Fibroblast of lung (primary cell): ENCODE data around the gene GPR176. TPM values are rescaled to one million over a fixed set of nuclear protein-coding genes. Genes with fewer than 3 reads are reported as not detected.
"Not testable (repeated sequence)": the region's sequence is repeated elsewhere in the genome, so short reads cannot be mapped to it uniquely, and the experiment has no call there.

ENCODE experiments used
- DNase-seq, 2 donors: peaks; one replicate each; pipeline versions ENCODE4 v3.0.0 to v3.0.0-alpha.2; 2010; ENCODE audit warnings: low read depth in 2 of 2
- H2AFZ ChIP-seq: 2 replicates; pipeline ENCODE4 v1.5.1; 2012; ENCODE audit warnings: low read length, control low read depth, inconsistent platforms
- H3K27ac ChIP-seq: 2 replicates; pipeline ENCODE4 v1.5.1; 2011; ENCODE audit warnings: low read length, control low read depth; ENCODE audit not compliant: insufficient read depth
- H3K27me3 ChIP-seq: 2 replicates; pipeline ENCODE4 v1.5.1; 2011; ENCODE audit warnings: mild to moderate bottlenecking, low read length; ENCODE audit not compliant: control insufficient read depth, insufficient read depth
- H3K36me3 ChIP-seq: 2 replicates; pipeline ENCODE4 v1.5.1; 2011; ENCODE audit warnings: low read length; ENCODE audit not compliant: control insufficient read depth, insufficient read depth
- H3K4me1 ChIP-seq: 2 replicates; pipeline ENCODE4 v1.5.1; 2011; ENCODE audit warnings: low read length; ENCODE audit not compliant: control insufficient read depth, insufficient read depth; ENCODE audit errors: extremely low read depth
- H3K4me2 ChIP-seq: 2 replicates; pipeline ENCODE4 v1.5.1; 2011; ENCODE audit warnings: low read length, control low read depth; ENCODE audit not compliant: insufficient read depth; ENCODE audit errors: extremely low read depth
- H3K4me3 ChIP-seq, 4 experiments: fragments of 200-600 bp in 1 of 4; sonication (generic) in 1 of 4; replicated peaks in 1 of 4; 2 replicates each; pipeline ENCODE4 v1.5.1; 2011 to 2016; ENCODE audit warnings: low read length in 4 of 4, low read depth in 3 of 4, mild to moderate bottlenecking in 3 of 4, control low read depth in 2 of 4, inconsistent platforms in 1 of 4, mixed read lengths in 1 of 4; ENCODE audit not compliant: insufficient read depth in 1 of 4; ENCODE audit errors: control extremely low read depth in 1 of 4
- H3K79me2 ChIP-seq: 2 replicates; pipeline ENCODE4 v1.5.1; 2012; ENCODE audit warnings: mild to moderate bottlenecking, low read length, inconsistent platforms; ENCODE audit not compliant: control insufficient read depth, insufficient read depth
- H3K9ac ChIP-seq: 2 replicates; pipeline ENCODE4 v1.5.1; 2011; ENCODE audit warnings: mild to moderate bottlenecking, low read length, control low read depth; ENCODE audit not compliant: insufficient read depth
- H3K9me3 ChIP-seq: 2 replicates; pipeline ENCODE4 v1.5.1; 2012; ENCODE audit warnings: low read depth, low read length; ENCODE audit not compliant: control insufficient read depth, insufficient read depth
- H4K20me1 ChIP-seq: 2 replicates; pipeline ENCODE4 v1.5.1; 2011; ENCODE audit warnings: low read length; ENCODE audit not compliant: control insufficient read depth, insufficient read depth; ENCODE audit errors: extremely low read depth
- EZH2 ChIP-seq: IDR thresholded peaks from 2 replicates; pipeline ENCODE4 v1.5.1; 2012; ENCODE audit warnings: low read length, control low read depth, mild to moderate bottlenecking; ENCODE audit errors: missing control alignments
- polyA plus RNA-seq, 2 donors: library from polyadenylated mRNA; depleted of rRNA in 1 of 2; stranded (reverse) in 1 of 2; unstranded in 1 of 2; fragments of >200 nt; gene quantifications; 2 replicates each; pipeline ENCODE4 v1.2.1, GENCODE V29; 2011 to 2012; ENCODE audit warnings: missing spikeins in 1 of 2
- total RNA-seq: library from RNA; depleted of rRNA; stranded (reverse); fragments of >200 nt; gene quantifications from 2 replicates; pipeline ENCODE4 v1.2.1, GENCODE V29; 2014
- TF ChIP-seq, protein P1 (sequence below), 2 donors: IDR thresholded peaks in 1 of 2; conservative IDR thresholded peaks in 1 of 2; 1 replicate in 1 of 2; 2 replicates in 1 of 2; pipeline ENCODE4 v1.5.1; 2011 to 2012; ENCODE audit warnings: low read length in 2 of 2, control low read depth in 1 of 2, inconsistent platforms in 1 of 2, low read depth in 1 of 2, mild to moderate bottlenecking in 1 of 2

Gene GPR176
- total and polyA plus RNA-seq, 2 donors (not counting 1 experiment from before 2014, with no cell fraction given): 124 to 179 TPM

- peaks cover 69% of the 10 kb centered on the region for H3K79me2 ChIP-seq
- peaks cover 2% of the 10 kb centered on the region for H3K4me1 ChIP-seq
- H3K27ac ChIP-seq: no peak overlapping the region
- no peak overlapping the region for H3K9ac ChIP-seq
- TF ChIP-seq EZH2: no peak
- TF ChIP-seq, protein P1, sequence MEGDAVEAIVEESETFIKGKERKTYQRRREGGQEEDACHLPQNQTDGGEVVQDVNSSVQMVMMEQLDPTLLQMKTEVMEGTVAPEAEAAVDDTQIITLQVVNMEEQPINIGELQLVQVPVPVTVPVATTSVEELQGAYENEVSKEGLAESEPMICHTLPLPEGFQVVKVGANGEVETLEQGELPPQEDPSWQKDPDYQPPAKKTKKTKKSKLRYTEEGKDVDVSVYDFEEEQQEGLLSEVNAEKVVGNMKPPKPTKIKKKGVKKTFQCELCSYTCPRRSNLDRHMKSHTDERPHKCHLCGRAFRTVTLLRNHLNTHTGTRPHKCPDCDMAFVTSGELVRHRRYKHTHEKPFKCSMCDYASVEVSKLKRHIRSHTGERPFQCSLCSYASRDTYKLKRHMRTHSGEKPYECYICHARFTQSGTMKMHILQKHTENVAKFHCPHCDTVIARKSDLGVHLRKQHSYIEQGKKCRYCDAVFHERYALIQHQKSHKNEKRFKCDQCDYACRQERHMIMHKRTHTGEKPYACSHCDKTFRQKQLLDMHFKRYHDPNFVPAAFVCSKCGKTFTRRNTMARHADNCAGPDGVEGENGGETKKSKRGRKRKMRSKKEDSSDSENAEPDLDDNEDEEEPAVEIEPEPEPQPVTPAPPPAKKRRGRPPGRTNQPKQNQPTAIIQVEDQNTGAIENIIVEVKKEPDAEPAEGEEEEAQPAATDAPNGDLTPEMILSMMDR (conservative IDR thresholded peaks at IDR 0.05 in 1 of 2, IDR thresholded peaks at IDR 0.05 in 1 of 2; ENCODE audit: low read depth in 1 of 2, low read length in 2 of 2): no peak
- peaks cover 2% of the 10 kb centered on the region for H4K20me1 ChIP-seq
- no peaks in the 10 kb centered on the region for H3K9me3 ChIP-seq
- H2AFZ ChIP-seq: no peak overlapping the region
- no peak overlapping the region for H3K4me3 ChIP-seq
- no peak overlapping the region for H3K4me2 ChIP-seq
- no peaks in the 10 kb centered on the region for H3K36me3 ChIP-seq
- no peak for DNase-seq
- no peaks in the 10 kb centered on the region for H3K27me3 ChIP-seq
Measured at GRCh38 chr15:39819533-39819932, 100.5 kb downstream of the GPR176 start.

DNA sequence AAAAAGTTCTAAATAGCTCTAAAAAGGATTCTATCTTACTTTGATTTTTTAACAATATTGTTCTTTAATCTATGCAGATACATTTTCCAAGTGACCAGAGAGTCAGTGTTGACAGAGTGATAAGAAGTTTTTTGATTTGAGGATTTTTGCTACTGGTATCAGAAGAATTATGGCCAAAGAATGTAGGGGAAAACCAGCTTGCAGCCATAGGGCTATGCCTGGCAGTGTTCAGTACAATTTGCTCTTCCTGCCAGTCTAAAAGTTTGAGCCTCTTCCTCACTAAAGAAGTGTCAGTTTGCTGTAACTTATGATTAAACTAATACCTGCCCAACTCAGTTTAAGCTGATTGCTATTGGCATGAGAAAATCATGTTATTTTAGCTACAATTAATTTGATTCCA is 102.2 kb downstream of the GPR176 start:
- Histone ChIP-seq H3K9me3 (no peaks in the 10 kb centered on the region), H3K9ac (no peak overlapping the region), H3K27ac (no peak overlapping the region), H3K36me3 (no peaks in the 10 kb centered on the region), H3K4me1 (peaks cover 2% of the 10 kb centered on the region), H3K4me2 (no peak overlapping the region), H3K79me2 (peaks cover 53% of the 10 kb centered on the region), H3K27me3 (no peaks in the 10 kb centered on the region), H2AFZ (no peak overlapping the region), H3K4me3 (no peak overlapping the region), H4K20me1 (peaks cover 2% of the 10 kb centered on the region)
- TF ChIP-seq EZH2: no peak
- TF ChIP-seq, protein P1 (conservative IDR thresholded peaks at IDR 0.05 in 1 of 2, IDR thresholded peaks at IDR 0.05 in 1 of 2; ENCODE audit: low read depth in 1 of 2, low read length in 2 of 2): no peak
- no peak for DNase-seq

GRCh38 chr15:39814489-39814888 is 105.6 kb downstream of the GPR176 start:
- H3K79me2 ChIP-seq: peaks cover 45% of the 10 kb centered on the region
- no peak overlapping the region for H3K9ac ChIP-seq

DNA sequence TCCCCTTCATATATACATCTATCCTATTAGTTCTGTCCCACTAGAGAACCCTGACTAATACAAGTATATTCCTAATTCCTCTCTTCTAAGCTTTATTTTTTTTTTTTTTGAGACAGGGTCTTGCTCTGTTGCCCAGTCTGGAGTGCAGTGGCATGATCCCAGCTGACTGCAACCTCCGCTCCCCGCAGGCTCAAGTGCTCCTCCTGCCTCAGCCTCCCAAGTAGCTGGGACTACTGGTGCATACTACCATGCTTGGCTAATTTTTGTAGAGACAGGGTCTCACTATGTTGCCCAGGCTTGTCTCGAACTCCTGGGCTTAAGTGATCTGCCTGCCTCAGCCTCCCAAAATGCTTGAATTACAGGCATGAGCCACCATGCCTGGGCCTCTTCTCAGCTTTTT is 107.4 kb downstream of the GPR176 start:
- H3K27ac ChIP-seq, H3K36me3 ChIP-seq, H3K9me3 ChIP-seq, H2AFZ ChIP-seq, H3K4me1 ChIP-seq, H4K20me1 ChIP-seq, H3K27me3 ChIP-seq, H3K4me2 ChIP-seq, H3K4me3 ChIP-seq, H3K9ac ChIP-seq, DNase-seq: not testable (repeated sequence)
- H3K79me2 ChIP-seq: peaks cover 51% of the 10 kb centered on the region

More at GRCh38 chr15:39814489-39814888, 105.6 kb downstream of the GPR176 start:
- no peak overlapping the region for H3K27ac ChIP-seq
- H3K36me3 ChIP-seq: no peaks in the 10 kb centered on the region
- H3K27me3 ChIP-seq: no peaks in the 10 kb centered on the region
- H2AFZ ChIP-seq: no peak overlapping the region
- no peaks in the 10 kb centered on the region for H3K4me1 ChIP-seq
- no peak overlapping the region for H3K4me2 ChIP-seq
- DNase-seq: no peak
- no peaks in the 10 kb centered on the region for H3K9me3 ChIP-seq
- no peak overlapping the region for H3K4me3 ChIP-seq
- TF ChIP-seq, protein P1 (conservative IDR thresholded peaks at IDR 0.05 in 1 of 2, IDR thresholded peaks at IDR 0.05 in 1 of 2; ENCODE audit: low read depth in 1 of 2, low read length in 2 of 2): no peak
- no peak for TF ChIP-seq EZH2
- H4K20me1 ChIP-seq: peaks cover 2% of the 10 kb centered on the region
